ENCODE measurements around the gene ARHGEF17.
"Not testable (repeated sequence)": the region's sequence is repeated elsewhere in the genome, so short reads cannot be mapped to it uniquely, and the experiment has no call there.

ARHGEF17 gene

DNA sequence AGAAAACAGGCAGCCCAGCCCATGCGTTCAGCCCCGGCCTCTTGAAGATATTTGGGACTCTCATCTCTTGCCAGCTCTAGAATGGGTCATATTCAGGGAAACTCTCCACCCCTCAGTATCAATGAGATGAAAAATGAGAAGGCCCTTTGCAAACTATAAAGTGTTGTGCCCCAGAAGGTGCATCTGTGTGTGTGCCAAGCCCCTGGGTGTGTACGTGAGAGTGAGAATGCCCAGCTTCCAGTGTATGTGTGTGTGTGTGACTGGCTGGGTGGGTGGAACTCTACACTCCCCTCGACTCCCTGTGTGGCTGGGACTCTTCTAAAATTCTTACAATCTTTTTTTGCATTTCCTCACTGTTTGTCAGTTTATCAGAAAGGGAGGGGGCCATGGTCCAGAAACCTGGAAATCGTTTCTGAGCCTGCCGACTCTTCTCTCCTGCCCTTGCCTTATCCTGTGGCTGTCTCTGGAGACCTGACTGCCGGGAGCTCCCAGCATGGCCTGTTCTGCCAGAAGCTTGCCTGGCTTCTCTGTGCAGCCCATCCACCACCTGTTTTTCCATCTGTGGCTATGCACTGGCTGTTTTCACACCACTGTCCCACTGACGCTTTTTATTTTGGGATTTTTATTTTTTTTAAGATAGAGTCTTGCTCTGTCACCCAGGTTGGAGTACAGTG, 34.7 kb upstream of the ARHGEF17 start:
- DNase-seq (ENCODE audit: extremely low read depth in 1 of 2, low read depth in 1 of 2) = no peak

GRCh38 chr11:73274191-73274590, 33.9 kb upstream of the ARHGEF17 start:
- DNase-seq (ENCODE audit: extremely low read depth in 1 of 2, low read depth in 1 of 2) = not testable (repeated sequence)

GRCh38 chr11:73274722-73275380, 33.2 kb upstream of the ARHGEF17 start:
- no peak for DNase-seq (ENCODE audit: extremely low read depth in 1 of 2, low read depth in 1 of 2)

DNA sequence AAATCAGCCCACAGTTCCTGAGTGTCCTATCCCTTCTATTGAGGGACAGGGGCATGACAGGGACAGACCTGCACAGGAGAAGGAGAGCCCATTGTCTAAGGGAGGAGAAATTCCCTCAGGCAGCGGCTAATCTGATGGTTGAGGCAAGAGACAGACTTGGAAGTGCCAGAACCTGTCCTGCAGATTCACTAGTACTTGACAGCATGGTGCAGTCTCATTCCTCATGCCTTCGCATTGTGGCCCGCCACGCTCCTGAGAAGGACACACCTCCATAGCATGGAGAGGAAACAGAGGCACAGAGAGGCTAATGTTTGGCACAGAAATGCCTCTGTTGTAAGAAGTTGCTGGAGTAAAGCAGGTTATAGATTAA, 32.7 kb upstream of the ARHGEF17 start:
- DNase-seq (ENCODE audit: extremely low read depth in 1 of 2, low read depth in 1 of 2) = no peak

- DNase-seq (ENCODE audit: extremely low read depth in 1 of 2, low read depth in 1 of 2) = no peak
These were observed 30.6 kb upstream of the ARHGEF17 start for GRCh38 chr11:73277467-73277866.

DNA sequence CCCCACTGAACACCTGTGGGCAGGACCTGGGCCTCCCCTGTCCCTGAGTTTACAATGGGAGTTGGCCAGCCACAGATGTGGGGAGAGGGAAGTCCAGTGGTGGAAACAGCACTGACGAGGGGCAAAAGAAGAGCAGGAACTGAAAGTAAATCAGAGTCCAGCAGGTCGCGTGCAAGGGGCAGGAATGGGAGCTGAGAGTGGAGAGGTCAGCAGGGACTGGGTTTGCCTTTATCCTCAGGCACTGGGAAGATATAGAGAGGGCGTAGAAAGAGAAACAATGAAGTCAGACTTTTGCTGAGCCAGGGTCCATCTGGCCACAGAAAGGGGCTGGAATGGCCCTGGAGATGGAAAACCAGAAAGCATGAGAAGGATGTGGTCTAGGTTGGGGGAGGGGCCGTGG, 27.4 kb upstream of the ARHGEF17 start:
- DNase-seq (ENCODE audit: extremely low read depth in 1 of 2, low read depth in 1 of 2) = no peak

GRCh38 chr11:73281201-73281741, 26.8 kb upstream of the ARHGEF17 start:
- no peak for DNase-seq (ENCODE audit: extremely low read depth in 1 of 2, low read depth in 1 of 2)

GRCh38 chr11:73281796-73282660, 26.0 kb upstream of the ARHGEF17 start:
- DNase-seq (ENCODE audit: extremely low read depth in 1 of 2, low read depth in 1 of 2) = no peak

- no peak for DNase-seq (ENCODE audit: extremely low read depth in 1 of 2, low read depth in 1 of 2)
These were observed 24.6 kb upstream of the ARHGEF17 start for GRCh38 chr11:73283276-73284000.

DNA sequence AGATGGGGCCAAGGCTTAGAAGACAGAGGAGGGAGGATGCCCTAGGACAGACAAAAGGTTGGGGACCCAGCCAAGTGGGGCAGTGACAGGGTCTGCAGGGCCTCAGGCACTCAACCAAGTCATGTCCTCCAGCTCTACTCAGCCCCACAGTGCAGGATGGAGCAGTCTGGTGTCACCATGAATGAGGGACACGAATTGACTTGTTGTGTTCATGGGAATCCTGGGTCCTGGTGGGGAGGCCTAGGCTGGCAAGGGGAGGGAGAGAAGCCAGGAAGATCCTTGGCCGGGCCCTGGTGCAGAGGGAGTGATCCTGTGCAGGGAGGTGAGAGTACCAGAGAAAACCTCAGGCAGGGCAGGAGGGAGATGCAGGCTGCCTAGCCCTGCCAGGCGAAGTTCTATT, 24.0 kb upstream of the ARHGEF17 start:
- DNase-seq (ENCODE audit: extremely low read depth in 1 of 2, low read depth in 1 of 2) = no peak

GRCh38 chr11:73285721-73286120, 22.4 kb upstream of the ARHGEF17 start:
- no peak for DNase-seq (ENCODE audit: extremely low read depth in 1 of 2, low read depth in 1 of 2)

DNA sequence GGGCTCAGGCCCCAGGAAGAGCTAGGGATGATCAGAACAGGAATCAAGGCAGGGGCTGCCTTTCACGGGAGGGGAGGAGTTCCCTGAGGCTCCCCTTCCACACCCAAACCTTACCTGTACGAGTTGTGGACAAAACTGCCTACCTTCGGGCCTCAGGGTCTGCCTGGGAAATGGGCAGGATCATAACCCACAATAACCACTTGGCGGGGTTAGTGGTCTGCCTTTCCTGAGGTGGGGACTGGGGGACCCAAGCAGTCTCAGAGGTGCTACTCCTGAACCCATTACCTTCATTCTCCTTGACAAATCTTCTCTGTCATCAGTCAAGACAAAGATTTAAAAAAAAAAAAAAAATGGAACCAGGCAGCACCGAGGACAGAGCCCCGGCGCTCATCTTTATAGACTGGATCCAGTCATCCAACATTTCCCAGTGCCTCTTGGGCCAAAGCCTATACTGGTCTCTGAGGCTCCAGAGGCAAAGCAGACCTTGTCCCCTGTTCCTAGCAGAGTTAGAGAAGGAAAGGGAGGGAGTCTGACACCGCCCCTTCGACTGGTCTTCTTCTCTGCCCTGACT, 21.8 kb upstream of the ARHGEF17 start:
- DNase-seq (ENCODE audit: extremely low read depth in 1 of 2, low read depth in 1 of 2) = no peak

GRCh38 chr11:73287400-73288101, 20.5 kb upstream of the ARHGEF17 start:
- DNase-seq (ENCODE audit: extremely low read depth in 1 of 2, low read depth in 1 of 2) = no peak

GRCh38 chr11:73288192-73288872, 19.7 kb upstream of the ARHGEF17 start:
- no peak for DNase-seq (ENCODE audit: extremely low read depth in 1 of 2, low read depth in 1 of 2)

GRCh38 chr11:73288873-73289707, 19.0 kb upstream of the ARHGEF17 start:
- DNase-seq (ENCODE audit: extremely low read depth in 1 of 2, low read depth in 1 of 2) = no peak

GRCh38 chr11:73290536-73290935, 17.5 kb upstream of the ARHGEF17 start:
- no peak for DNase-seq (ENCODE audit: extremely low read depth in 1 of 2, low read depth in 1 of 2)

DNA sequence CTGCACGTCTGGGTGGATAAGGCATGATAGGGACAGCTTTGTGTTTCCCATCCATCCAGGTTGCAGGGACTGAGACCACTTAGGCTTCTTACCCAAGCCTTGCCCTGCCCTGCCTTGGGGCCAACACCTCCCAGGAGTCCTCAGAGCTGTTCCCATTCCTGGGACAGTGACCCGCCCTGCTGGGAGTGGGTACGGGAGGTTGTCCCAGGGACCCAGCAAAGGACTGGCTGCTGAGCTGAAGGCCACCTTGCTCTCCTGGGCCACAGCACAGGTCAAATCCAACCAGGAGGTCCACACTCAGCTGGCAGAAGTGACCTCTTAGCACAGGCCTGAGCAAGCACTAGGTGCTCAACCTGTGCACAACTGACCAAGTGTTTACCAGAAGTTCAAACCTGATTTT, 16.9 kb upstream of the ARHGEF17 start:
- DNase-seq (ENCODE audit: extremely low read depth in 1 of 2, low read depth in 1 of 2) = no peak

DNA sequence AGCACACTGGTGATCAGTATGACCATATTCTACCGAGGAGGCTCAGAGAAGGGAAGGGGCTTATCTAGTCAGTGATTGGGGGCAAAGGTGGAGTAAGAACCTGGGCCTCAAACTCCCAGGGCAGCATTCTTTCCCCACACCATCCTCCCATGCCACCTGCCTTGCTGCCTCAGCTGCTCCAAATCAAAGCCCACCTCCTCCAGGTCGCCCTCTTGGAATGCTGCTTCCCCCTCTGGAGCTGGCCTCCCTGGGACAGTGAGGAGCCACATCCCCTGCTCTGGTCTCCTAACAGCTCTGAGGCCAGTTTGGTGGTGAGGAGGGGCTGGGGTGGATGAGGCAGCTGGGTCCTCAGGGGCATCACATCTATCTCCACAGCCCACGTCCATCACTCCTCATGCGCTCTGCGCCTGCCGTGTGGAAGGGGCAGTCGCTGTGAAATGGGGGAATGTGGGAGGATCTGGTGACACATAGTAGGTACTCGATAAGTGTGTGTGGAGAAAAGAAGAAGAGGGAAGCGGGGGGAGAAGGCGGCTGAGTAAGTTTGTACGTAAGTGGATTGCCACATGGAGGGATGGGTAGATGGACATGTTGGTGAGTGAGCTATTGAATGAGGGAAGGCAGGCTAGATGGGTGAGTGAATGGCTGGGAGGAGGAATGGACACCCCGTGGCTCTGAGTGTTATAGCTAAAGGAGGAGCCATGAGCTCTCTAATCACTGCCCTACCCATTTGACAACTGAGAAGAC, 16.1 kb upstream of the ARHGEF17 start:
- no peak for DNase-seq (ENCODE audit: extremely low read depth in 1 of 2, low read depth in 1 of 2)
